Thymus (tissue), 11 donors: ENCODE results near the gene NOC2L. TPM values are rescaled to one million over a fixed set of nuclear protein-coding genes. Genes with fewer than 3 reads are reported as not detected.
"Not testable (repeated sequence)": the region's sequence is repeated elsewhere in the genome, so short reads cannot be mapped to it uniquely, and the experiment has no call there.

Experiments
- DNase-seq, 9 donors: peaks; one replicate each; pipeline ENCODE4 v3.0.0-alpha.2; 2013; ENCODE audit warnings: low spot score in 9 of 9, low read depth in 6 of 9, missing footprints in 1 of 9
- H3K27ac ChIP-seq, 2 donors: one replicate each; pipeline ENCODE4 v1.5.1; 2013; ENCODE audit warnings: control low read depth in 1 of 2, low read depth in 1 of 2, low read length in 1 of 2, mild to moderate bottlenecking in 1 of 2, moderate library complexity in 1 of 2
- H3K27me3 ChIP-seq, 2 donors: one replicate each; pipeline ENCODE4 v1.5.1; 2013; ENCODE audit warnings: low read length in 1 of 2; ENCODE audit not compliant: control insufficient read depth in 2 of 2, insufficient read depth in 1 of 2
- H3K36me3 ChIP-seq, 2 donors: one replicate each; pipeline ENCODE4 v1.5.1; 2013; ENCODE audit warnings: low read length in 1 of 2, mild to moderate bottlenecking in 1 of 2, moderate library complexity in 1 of 2; ENCODE audit not compliant: control insufficient read depth in 2 of 2, insufficient read depth in 2 of 2
- H3K4me1 ChIP-seq, 2 donors: one replicate each; pipeline ENCODE4 v1.5.1; 2013; ENCODE audit warnings: low read length in 2 of 2; ENCODE audit not compliant: control insufficient read depth in 2 of 2, insufficient read depth in 2 of 2
- H3K4me3 ChIP-seq, 2 donors: one replicate each; pipeline ENCODE4 v1.5.1; 2013; ENCODE audit warnings: low read length in 2 of 2, control low read depth in 1 of 2, mild to moderate bottlenecking in 1 of 2
- H3K9me3 ChIP-seq, 2 donors: one replicate each; pipeline ENCODE4 v1.5.1; 2013; ENCODE audit warnings: low read length in 1 of 2, mild to moderate bottlenecking in 1 of 2; ENCODE audit not compliant: control insufficient read depth in 2 of 2, insufficient read depth in 1 of 2
- WGBS: extraction: QIAGEN DNeasy Blood & Tissue Kit; methylation state at CpG from one replicate; pipeline ENCODE4 v1.1.7; 2013; 5-methylcytosine and 5-hydroxymethylcytosine counted together
- polyA plus RNA-seq: library from polyadenylated mRNA; stranded (reverse); fragments of 200-250 nt; gene quantifications from one replicate; pipeline ENCODE4 v1.2.3, GENCODE V29; 2013
- total RNA-seq: library from RNA; stranded (reverse); fragments of 120-200 nt; gene quantifications from one replicate; pipeline ENCODE4 v1.2.4, GENCODE V29; 2013
- donor health status: healthy.

Gene NOC2L
- total and polyA plus RNA-seq, 2 donors: 45.5 to 74.3 TPM

GRCh38 chr1:952201-952600 lies 6.9 kb downstream of the NOC2L start:
- Histone ChIP-seq H3K9me3 (no peaks in the 10 kb centered on the region), H3K36me3 (peaks cover 85 to 86% of the 10 kb centered on the region in 2 donors), H3K27me3 (no peaks in the 10 kb centered on the region), H3K27ac (no peak overlapping the region), H3K4me1 (no peaks in the 10 kb centered on the region), H3K4me3 (no peak overlapping the region)
- WGBS: 98% methylated on average over 15 of the region's 15 CpGs
- DNase-seq: no peak

DNA sequence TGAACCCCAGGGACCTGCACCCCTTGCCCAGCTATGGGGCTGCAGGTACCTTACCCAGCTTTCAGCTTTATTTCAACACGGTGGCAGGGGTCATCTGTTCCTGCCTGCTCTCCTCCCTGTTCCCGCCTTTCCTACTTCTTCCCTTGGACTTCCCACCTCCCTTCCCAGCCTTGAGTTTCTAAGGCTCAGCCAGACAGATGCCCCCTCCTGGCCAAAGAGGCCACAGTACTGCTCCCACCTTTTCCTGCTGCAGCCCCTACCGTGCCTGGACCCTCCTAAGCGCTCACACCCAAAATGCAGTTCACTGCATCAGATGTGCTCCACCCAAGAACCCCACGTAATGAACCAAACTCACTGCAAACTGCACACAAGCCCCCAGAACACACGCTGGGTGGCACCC lies 7.7 kb downstream of the NOC2L start:
- Histone ChIP-seq H3K4me3 (no peak overlapping the region), H3K27ac (no peak overlapping the region), H3K4me1 (no peaks in the 10 kb centered on the region), H3K36me3 (peaks cover 80 to 93% of the 10 kb centered on the region in 2 donors), H3K9me3 (no peaks in the 10 kb centered on the region), H3K27me3 (no peaks in the 10 kb centered on the region)
- 97% methylated on average over 6 of the region's 6 CpGs for WGBS
- DNase-seq: no peak

DNA sequence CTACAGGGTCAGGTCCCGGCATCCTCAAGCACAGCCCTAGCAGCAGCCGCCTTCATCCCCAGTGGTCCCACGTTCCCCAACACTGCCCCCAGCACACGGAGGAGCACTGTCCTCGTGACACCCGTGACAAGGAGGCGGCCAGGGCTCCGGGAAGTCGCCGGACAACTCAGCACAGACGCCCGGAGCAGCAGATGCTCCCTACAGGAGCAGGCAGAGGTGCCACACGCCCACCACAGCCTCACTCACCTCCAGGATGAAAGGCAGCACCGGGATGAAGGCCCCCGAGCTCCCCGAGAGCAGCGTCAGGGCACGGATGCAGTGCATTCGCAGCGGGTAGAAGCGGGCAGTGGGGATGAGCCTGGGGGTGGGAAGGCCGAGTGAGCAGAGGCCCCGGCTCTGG lies 8.2 kb downstream of the NOC2L start:
- no peaks in the 10 kb centered on the region for H3K9me3 ChIP-seq
- 97% methylated on average over 23 of the region's 23 CpGs for WGBS
- H3K4me1 ChIP-seq: no peaks in the 10 kb centered on the region
- DNase-seq: no peak
- no peaks in the 10 kb centered on the region for H3K27me3 ChIP-seq
- peaks cover 79 to 98% of the 10 kb centered on the region in 2 donors for H3K36me3 ChIP-seq
- no peak overlapping the region for H3K4me3 ChIP-seq
- H3K27ac ChIP-seq: no peak overlapping the region

GRCh38 chr1:950268-950667 lies 8.8 kb downstream of the NOC2L start:
- DNase-seq: no peak
- no peak overlapping the region for H3K27ac ChIP-seq
- 87% methylated on average over 9 of the region's 9 CpGs for WGBS
- no peaks in the 10 kb centered on the region for H3K27me3 ChIP-seq
- no peaks in the 10 kb centered on the region for H3K4me1 ChIP-seq
- H3K36me3 ChIP-seq: peaks cover 74 to 98% of the 10 kb centered on the region in 2 donors
- H3K9me3 ChIP-seq: no peaks in the 10 kb centered on the region
- no peak overlapping the region for H3K4me3 ChIP-seq

- WGBS: 95% methylated on average over 15 of the region's 15 CpGs
- Histone ChIP-seq H3K36me3 (peaks cover 58 to 92% of the 10 kb centered on the region in 2 donors), H3K27me3 (peaks cover 13% of the 10 kb centered on the region in 2 donors), H3K9me3 (no peaks in the 10 kb centered on the region), H3K27ac (no peak overlapping the region), H3K4me1 (peaks cover 0 to under 1% of the 10 kb centered on the region in 2 donors), H3K4me3 (no peak overlapping the region)
- no peak for DNase-seq
Measured at GRCh38 chr1:947958-948357, 11.1 kb downstream of the NOC2L start.

- Histone ChIP-seq H3K36me3 (peaks cover 51 to 81% of the 10 kb centered on the region in 2 donors), H3K27me3 (peaks cover 22 to 25% of the 10 kb centered on the region in 2 donors)
- DNase-seq, H3K27ac ChIP-seq, H3K9me3 ChIP-seq, H3K4me1 ChIP-seq, H3K4me3 ChIP-seq: not testable (repeated sequence)
- 98% methylated on average over 13 of the region's 13 CpGs for WGBS
Measured at GRCh38 chr1:946811-947210, 12.2 kb downstream of the NOC2L start.

DNA sequence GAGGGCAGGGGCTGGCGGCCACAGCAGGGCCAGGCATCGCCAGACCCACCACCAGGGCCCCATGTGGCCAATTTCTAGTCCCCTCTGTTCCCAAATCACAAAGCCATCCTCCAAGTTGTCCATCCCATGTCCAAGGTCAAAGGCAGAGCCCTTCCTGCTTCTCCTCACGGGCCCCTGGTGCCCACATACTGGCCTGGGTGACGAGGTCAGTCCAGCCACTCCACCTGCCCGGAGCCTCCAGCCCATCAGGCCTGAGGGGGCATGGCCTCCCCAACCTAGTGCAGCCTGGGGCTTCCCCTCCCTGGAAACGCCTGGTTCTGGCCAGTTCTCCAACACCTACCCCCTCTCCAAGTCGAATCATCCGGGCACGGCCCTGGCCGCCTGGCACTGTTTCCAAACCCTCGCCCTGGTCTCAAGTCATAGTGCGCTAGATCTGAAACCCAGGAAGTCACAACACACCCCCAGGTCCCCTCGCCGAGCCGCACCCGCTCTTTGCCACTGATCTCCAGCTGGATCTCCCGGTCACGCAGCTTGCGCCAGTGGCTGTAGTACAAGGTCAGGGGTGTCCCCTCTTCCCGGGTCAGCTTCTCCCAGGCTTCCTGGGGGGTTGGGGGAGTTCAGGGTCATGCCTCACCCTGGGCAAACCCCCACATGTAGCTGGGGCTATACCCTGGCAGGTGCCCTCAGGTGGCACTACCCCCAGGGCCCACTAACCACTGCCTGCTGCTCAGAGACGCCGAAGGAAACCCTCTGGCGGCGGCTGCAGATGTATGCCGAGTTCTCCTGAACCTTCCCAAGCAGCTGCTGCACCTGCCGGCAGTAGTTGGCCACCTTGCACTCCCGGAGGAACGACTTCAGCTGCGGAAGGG lies 13.1 kb downstream of the NOC2L start:
- no peaks in the 10 kb centered on the region for H3K9me3 ChIP-seq
- DNase-seq: no peak
- no peak overlapping the region for H3K4me3 ChIP-seq
- 97% methylated on average over 29 of the region's 29 CpGs for WGBS
- no peak overlapping the region for H3K27ac ChIP-seq
- H3K4me1 ChIP-seq: peaks cover 0 to 9% of the 10 kb centered on the region in 2 donors
- peaks cover 31 to 33% of the 10 kb centered on the region in 2 donors for H3K27me3 ChIP-seq
- H3K36me3 ChIP-seq: peaks cover 45 to 72% of the 10 kb centered on the region in 2 donors

DNA sequence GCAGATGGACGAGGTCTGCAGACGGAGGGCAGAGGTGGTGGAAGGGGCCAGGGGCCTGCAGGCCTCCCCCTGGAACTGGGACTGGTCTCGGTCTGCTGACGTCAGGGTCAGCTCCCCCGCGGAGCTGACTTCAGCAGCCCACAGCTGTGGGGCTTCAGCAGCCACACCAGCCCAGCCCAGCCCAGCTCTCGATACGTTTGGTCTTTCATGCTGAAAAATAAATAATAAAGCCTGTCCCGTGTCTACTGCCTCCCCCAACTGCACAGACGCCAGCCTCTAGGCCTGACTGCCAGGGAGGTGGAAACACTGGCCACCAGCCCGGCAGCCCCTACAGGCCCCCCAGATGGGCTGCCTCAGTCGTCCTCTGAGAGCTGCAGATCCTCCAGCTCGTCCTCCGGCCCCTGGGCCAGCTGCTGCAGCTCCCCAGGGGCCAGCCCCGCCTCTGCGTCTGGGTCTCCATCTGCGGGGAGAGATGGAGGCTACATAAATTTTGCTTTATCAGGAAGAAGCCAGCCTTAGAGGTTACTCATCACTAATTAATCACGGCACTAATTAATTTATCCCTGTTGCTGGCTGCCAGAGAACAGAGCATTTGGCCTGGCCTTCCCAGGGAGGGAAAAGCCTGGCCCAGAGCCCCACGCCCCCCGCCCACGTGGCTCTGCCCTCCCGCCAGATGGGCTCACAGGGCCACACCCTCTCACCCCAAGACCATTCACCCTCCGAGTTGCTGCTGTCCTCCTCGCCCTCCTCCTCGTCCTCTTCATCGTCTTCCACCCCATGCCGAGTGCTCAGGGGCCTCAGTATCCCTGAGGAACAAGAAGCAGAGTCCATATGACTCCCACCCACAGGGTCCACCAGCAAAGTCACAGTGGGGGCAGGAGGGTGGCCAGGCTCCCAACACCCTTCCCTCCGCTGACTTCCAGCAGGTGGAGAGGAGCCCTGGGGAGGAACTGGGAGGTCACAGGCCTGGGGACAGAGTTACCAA lies 14.4 kb downstream of the NOC2L start:
- Histone ChIP-seq H3K27me3 (peaks cover 42 to 45% of the 10 kb centered on the region in 2 donors), H3K27ac (no peak overlapping the region), H3K4me3 (no peak overlapping the region), H3K4me1 (peaks cover 2 to 13% of the 10 kb centered on the region in 2 donors), H3K9me3 (no peaks in the 10 kb centered on the region), H3K36me3 (peaks cover 33 to 60% of the 10 kb centered on the region in 2 donors)
- 96% methylated on average over 28 of the region's 28 CpGs for WGBS
- no peak for DNase-seq
